Stimulated activated CD8-positive, alpha-beta memory T cell treated with anti-CD3 and anti-CD28 coated beads, Interleukin-4, amount 100 ng/mL, for 1 hour (primary cell): ENCODE measurements around the gene SMAD4.
"Not testable (repeated sequence)": the region's sequence is repeated elsewhere in the genome, so short reads cannot be mapped to it uniquely, and the experiment has no call there.

Experiments
- DNase-seq, 2 donors: peaks; one replicate each; pipeline ENCODE4 v3.0.0-alpha.2; 2020; ENCODE audit warnings: low read depth in 2 of 2, low spot score in 1 of 2

The SMAD4 gene

GRCh38 chr18:51110073-51110797, 80.2 kb downstream of the SMAD4 start:
- peak; percentile 24 to 47 for DNase-seq

GRCh38 chr18:51111633-51112355, 81.8 kb downstream of the SMAD4 start:
- not testable (repeated sequence) for DNase-seq

- not testable (repeated sequence) for DNase-seq
Observed at GRCh38 chr18:51116996-51117395, 87.0 kb downstream of the SMAD4 start.

GRCh38 chr18:51119561-51119960, 89.5 kb downstream of the SMAD4 start:
- not testable (repeated sequence) for DNase-seq

- DNase-seq = not testable (repeated sequence)
Observed at GRCh38 chr18:51119976-51120375, 90.0 kb downstream of the SMAD4 start.

GRCh38 chr18:51120809-51121596, 91.0 kb downstream of the SMAD4 start:
- no peak for DNase-seq

GRCh38 chr18:51121597-51121857, 91.5 kb downstream of the SMAD4 start:
- DNase-seq = no peak

- no peak for DNase-seq
Observed at GRCh38 chr18:51122266-51123045, 92.4 kb downstream of the SMAD4 start.

- DNase-seq = no peak
Observed at GRCh38 chr18:51123046-51123395, 93.0 kb downstream of the SMAD4 start.

- no peak for DNase-seq
Observed at GRCh38 chr18:51123481-51123880, 93.5 kb downstream of the SMAD4 start.

- DNase-seq = no peak
Observed at GRCh38 chr18:51123936-51124486, 94.0 kb downstream of the SMAD4 start.

- DNase-seq = no peak
Observed at GRCh38 chr18:51125976-51126375, 96.0 kb downstream of the SMAD4 start.

GRCh38 chr18:51127664-51128063, 97.7 kb downstream of the SMAD4 start:
- DNase-seq = no peak

GRCh38 chr18:51128533-51128932, 98.5 kb downstream of the SMAD4 start:
- no peak for DNase-seq

GRCh38 chr18:51132256-51132935, 102.4 kb downstream of the SMAD4 start:
- DNase-seq = no peak

GRCh38 chr18:51133580-51134160, 103.7 kb downstream of the SMAD4 start:
- no peak for DNase-seq
